ENCODE data around the gene TUBB2B. TPM values are rescaled to one million over a fixed set of nuclear protein-coding genes. Genes with fewer than 3 reads are reported as not detected.

The TUBB2B gene
- total RNA-seq, 1 donor from 2014 or later = 114 TPM

GRCh38 chr6:3271756-3272155 lies 44.3 kb upstream of the TUBB2B start:
- no peak for TF ChIP-seq CTCF (IDR thresholded peaks at IDR 0.05; ENCODE audit: unreplicated experiment)
- H3K27me3 Mint-ChIP-seq (ENCODE audit: low read depth) = no peaks in the 10 kb centered on the region
- no peak overlapping the region for H3K4me3 Mint-ChIP-seq
- no peak for DNase-seq (ENCODE audit: low spot score in 2 of 2, unreplicated experiment in 2 of 2)
- H3K9me3 Mint-ChIP-seq = no peaks in the 10 kb centered on the region
- no peaks in the 10 kb centered on the region for H3K4me1 Mint-ChIP-seq
- peaks cover 28% of the 10 kb centered on the region for H3K36me3 Mint-ChIP-seq
- no peak overlapping the region for H3K27ac Mint-ChIP-seq

GRCh38 chr6:3270258-3270657 lies 42.8 kb upstream of the TUBB2B start:
- Mint-ChIP-seq H3K27ac (no peak overlapping the region), H3K36me3 (peaks cover 30% of the 10 kb centered on the region), H3K4me3 (no peak overlapping the region), H3K27me3 (ENCODE audit: low read depth) (no peaks in the 10 kb centered on the region), H3K4me1 (no peaks in the 10 kb centered on the region), H3K9me3 (no peaks in the 10 kb centered on the region)
- DNase-seq (ENCODE audit: low spot score in 2 of 2, unreplicated experiment in 2 of 2) = no peak
- TF ChIP-seq CTCF (IDR thresholded peaks at IDR 0.05; ENCODE audit: unreplicated experiment) = no peak

- no peaks in the 10 kb centered on the region for H3K4me1 Mint-ChIP-seq
- H3K27me3 Mint-ChIP-seq (ENCODE audit: low read depth) = no peaks in the 10 kb centered on the region
- no peak overlapping the region for H3K4me3 Mint-ChIP-seq
- peaks cover 30% of the 10 kb centered on the region for H3K36me3 Mint-ChIP-seq
- no peak for DNase-seq (ENCODE audit: low spot score in 2 of 2, unreplicated experiment in 2 of 2)
- no peak overlapping the region for H3K27ac Mint-ChIP-seq
- no peaks in the 10 kb centered on the region for H3K9me3 Mint-ChIP-seq
- no peak for TF ChIP-seq CTCF (IDR thresholded peaks at IDR 0.05; ENCODE audit: unreplicated experiment)
Observed at GRCh38 chr6:3269281-3269975, 42.0 kb upstream of the TUBB2B start.

GRCh38 chr6:3268680-3269079 lies 41.2 kb upstream of the TUBB2B start:
- H3K36me3 Mint-ChIP-seq = peaks cover 30% of the 10 kb centered on the region
- no peak for DNase-seq (ENCODE audit: low spot score in 2 of 2, unreplicated experiment in 2 of 2)
- H3K4me1 Mint-ChIP-seq = no peaks in the 10 kb centered on the region
- no peak for TF ChIP-seq CTCF (IDR thresholded peaks at IDR 0.05; ENCODE audit: unreplicated experiment)
- no peaks in the 10 kb centered on the region for H3K9me3 Mint-ChIP-seq
- no peak overlapping the region for H3K4me3 Mint-ChIP-seq
- H3K27me3 Mint-ChIP-seq (ENCODE audit: low read depth) = no peaks in the 10 kb centered on the region
- H3K27ac Mint-ChIP-seq = no peak overlapping the region

GRCh38 chr6:3267162-3267561 lies 39.7 kb upstream of the TUBB2B start:
- no peak for TF ChIP-seq CTCF (IDR thresholded peaks at IDR 0.05; ENCODE audit: unreplicated experiment)
- no peak for DNase-seq (ENCODE audit: low spot score in 2 of 2, unreplicated experiment in 2 of 2)
- H3K4me1 Mint-ChIP-seq = no peaks in the 10 kb centered on the region
- H3K4me3 Mint-ChIP-seq = no peak overlapping the region
- H3K9me3 Mint-ChIP-seq = no peaks in the 10 kb centered on the region
- H3K27ac Mint-ChIP-seq = no peak overlapping the region
- H3K27me3 Mint-ChIP-seq (ENCODE audit: low read depth) = no peaks in the 10 kb centered on the region
- H3K36me3 Mint-ChIP-seq = peaks cover 27% of the 10 kb centered on the region

Measured in mesothelial cell of epicardium (in vitro differentiated cells).